ENCODE data around the gene SNCAIP.
"Not testable (repeated sequence)": the region's sequence is repeated elsewhere in the genome, so short reads cannot be mapped to it uniquely, and the experiment has no call there.

The SNCAIP gene

DNA sequence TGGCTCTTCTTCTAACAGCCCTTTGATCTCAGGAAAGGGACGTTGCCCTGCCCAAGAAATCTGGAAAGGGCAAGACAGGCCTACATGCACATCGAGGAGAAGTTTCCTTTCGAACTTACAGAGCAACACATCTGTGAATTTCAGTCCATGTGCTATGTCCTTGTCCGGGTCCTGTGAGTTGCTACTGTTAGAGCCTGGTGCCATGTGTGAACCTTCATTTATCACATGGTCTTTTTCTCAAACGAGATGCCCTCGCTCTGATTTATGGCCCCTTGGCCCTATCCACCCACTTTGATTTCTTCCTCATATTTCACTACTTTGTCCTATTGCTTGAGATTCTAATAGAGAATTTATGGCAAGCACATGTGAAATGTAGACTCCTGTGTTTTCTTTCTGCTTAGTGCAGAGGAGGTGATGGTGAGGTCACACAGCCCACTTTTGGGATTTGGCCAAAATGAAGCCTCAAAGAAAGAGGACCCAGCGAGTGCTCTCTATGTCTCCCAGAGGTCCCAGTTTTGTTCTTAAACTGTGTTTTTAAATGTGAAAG lies 153.1 kb downstream of the SNCAIP start:
- no peak for DNase-seq (ENCODE audit: low spot score)

DNA sequence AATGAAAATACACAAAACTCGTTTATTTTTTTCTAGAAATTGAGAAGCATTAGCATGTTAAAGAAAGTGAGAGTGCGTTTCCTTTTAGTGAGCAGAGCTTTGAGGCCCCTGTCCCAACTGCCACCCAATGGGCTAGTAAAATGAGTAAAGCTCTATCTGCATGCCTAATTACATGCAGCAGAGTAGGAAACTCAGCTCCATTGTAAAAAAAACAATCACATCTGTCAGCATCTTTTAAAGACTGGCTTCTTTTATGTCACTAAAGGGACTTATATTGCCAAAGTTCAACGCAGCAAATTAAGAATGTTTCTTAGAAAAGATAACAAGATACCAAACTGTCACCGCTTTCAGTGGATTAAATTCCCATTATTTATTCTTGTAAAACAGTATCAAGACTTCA lies 154.0 kb downstream of the SNCAIP start:
- no peak for DNase-seq (ENCODE audit: low spot score)

DNA sequence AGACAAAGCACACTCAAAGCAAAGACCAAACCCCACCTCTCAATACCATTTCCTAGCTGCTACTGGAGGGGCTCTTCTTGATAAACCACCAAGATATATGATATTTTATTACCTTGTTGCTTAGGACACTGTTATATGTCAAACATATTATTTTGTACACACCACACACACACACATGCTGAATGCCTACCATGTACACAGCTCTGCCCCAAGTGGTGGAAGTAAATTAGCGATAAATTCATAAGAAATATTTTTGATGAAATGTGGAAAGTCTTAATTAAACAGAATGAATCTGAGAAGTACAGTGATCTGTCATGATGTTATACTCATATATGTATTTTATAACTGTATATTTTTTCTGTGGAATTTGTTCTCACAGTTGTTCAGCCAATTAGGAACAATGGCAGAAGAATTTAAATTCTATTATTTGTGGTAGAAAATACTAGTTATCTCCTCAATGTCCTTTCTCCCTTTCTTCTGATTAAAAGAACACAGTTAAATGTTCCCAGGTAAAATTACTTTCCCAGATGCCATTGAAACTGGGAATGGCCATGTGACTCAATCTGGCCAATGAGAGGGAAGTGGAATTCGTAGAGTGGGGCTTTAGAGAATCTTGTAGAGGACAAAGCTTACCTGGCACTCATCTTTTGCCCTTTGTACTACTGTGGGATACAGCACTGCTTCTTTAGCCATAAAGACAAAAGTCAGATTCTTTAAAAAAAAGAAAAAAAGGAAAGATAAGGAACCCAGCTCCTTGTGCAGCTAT lies 156.5 kb downstream of the SNCAIP start:
- DNase-seq (ENCODE audit: low spot score): no peak

DNA sequence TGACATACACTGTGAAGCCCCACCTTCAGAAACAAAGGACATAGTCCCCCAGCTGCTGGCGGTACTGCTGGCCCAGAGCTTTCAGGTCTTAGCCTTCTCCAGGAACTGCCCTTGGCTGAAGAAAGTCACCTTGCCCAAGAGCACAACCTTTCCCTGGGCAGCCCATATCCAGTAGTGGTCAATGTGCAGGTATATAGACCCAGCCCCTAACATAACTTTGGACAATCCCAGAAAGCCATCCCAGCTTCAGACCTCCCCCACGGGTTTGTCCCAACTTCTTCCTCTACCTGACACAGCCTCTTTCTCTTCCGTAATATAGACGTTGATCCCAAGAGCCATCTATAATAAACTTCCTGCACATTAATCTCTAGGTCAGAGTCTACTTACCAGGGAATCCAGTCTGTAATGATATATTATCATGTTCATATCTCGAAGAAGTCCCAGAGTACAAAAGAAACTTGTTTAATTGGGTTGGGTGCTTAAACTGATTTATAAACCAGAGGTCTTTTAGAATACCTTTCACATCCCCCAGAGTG lies 157.4 kb downstream of the SNCAIP start:
- no peak for DNase-seq (ENCODE audit: low spot score)

DNA sequence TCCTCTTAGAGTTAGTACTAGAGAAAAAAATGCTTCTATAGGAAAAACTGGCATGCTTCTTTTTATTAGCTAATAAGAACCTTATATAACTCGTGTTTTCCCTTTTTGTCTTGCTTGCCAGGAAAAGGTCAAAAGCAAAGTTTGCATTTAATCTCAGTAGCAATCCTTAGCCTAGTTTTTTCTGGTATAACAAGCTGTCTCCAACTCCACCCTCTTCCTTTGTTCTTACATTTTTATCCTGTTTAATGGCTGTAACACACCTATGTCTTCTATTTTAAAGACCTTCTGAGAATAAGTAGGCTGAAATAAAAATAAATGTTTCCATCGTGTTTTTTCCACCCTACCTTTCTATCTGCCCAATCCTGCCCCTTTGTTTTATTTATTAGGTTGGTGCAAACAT lies 158.3 kb downstream of the SNCAIP start:
- no peak for DNase-seq (ENCODE audit: low spot score)

DNA sequence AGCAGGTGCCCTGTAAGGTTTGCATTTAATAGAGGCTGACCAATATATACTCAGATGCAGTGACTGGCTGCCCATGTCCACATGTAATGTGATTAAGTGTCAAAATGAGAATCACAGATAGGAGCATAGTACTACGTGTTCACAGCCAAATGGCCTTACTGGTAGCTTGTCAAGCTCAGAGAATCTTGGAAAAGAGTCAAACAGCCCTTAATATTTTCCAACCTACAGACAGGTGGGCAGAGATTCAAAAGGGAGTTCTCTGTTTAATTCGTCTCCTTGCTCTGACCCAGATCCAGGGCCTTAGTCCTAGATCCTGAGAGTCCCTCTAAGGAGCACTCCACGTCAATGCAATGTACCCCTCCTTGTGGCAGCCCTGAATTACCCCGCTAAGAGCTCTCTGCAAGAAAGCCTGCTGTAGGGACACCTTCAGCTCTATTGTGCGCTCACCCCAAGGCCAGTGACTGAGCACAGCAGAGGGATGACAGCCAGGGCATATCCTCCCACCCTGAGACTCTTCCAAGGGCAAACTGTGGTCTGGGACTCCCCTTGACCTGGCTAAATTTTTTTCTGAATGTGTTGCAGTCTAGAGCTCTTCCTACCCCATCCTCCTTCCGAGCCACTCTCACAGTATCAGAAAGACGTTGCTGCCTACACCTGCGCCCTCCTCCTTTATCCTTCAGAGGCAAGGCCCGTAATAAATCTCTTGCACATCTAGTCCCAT lies 159.2 kb downstream of the SNCAIP start:
- DNase-seq (ENCODE audit: low spot score): no peak

DNA sequence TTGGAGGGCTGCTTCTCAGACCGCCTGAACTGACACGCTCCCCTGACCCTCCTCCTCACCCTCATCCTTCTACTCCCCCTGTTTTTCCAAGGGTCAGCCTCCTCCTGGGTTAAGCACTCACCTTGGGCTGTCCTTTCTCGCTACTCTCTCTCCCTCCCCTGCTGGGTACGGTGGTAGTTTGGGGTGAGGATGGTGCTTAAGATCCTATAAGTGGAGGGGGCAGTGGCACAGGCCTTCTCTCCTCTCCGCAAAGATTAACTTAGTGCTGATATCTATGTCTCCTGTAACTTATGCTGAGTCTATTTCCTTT lies 159.7 kb downstream of the SNCAIP start:
- DNase-seq (ENCODE audit: low spot score): no peak

DNA sequence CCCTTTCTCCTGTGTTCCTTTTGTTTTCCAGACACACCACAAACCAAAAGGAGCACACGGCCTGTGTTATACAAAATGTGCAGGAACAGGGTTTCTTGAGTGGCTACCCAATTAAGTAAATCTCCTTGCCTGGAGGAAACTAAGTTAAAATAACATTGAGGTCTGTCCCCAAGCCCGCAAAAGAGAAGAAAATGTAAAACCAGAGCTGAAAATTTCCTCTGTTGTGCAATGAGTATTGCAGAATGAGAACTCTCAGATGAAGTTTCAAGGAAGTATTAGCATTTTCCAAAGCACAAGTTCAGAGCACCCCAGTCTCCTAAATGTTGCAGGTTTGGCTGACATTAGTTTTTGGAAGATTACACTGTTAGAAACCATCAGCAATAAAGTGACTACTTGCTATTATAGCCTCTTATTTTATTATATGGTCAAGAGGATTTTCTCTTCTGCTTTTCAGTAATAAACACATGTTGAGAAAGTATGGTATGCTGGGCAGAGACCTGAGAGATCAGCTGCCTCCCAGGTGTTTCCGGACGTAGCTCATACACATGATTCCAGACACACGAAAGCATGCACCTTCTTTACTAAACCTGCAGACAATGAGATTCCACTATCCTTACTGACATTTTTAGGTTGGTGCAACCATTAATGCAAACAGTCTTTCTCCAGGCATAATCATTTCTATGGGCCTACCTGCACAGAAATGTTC lies 161.3 kb downstream of the SNCAIP start:
- no peak for DNase-seq (ENCODE audit: low spot score)

DNA sequence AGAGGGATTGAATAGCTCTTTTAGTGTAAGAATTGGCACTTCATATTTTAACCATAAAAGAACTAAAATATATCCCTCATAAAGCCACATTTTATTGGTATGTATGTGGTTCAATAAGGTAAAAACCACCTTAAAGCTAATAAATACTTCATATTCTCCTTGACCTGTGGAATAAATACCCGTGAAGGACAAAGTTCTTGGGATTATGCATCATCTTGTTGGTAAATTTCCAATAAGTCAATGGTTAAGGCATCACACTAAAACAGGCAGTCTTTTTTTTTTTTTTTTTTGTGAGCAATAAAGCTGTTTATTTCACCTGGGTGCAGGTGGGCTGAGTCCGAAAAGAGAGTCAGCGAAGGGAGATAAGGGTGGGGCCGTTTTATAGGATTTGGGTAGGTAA lies 161.9 kb downstream of the SNCAIP start:
- no peak for DNase-seq (ENCODE audit: low spot score)

DNA sequence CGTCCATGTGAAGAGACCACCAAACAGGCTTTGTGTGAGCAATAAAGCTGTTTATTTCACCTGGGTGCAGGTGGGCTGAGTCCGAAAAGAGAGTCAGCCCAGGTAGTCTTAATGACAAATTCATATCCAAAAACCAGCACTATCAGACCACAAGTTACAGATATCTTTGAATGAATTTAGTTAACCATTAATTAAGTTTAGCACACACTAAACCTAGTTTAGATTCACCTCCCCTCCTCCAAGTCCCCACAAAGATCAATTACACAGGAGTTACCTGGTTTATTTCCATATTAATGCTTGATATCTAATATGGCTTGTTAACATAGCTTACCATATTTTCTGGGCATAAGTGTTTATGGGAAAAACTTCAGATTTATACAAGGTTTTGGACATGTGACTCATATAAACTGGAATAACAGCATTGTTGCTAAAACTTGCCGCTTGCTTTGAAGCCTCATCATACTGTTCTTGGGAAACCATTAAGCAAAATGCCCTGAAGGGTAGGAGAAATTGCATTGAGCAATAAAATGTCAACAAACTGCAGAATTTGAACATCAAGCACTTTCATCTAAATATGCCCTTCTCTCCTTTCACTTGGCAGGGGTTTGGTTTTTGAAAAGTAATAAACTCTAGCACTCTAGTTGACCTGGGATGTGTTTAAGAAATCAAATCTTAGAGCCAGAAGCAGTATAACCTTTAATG lies 166.9 kb downstream of the SNCAIP start:
- DNase-seq (ENCODE audit: low spot score): no peak

DNA sequence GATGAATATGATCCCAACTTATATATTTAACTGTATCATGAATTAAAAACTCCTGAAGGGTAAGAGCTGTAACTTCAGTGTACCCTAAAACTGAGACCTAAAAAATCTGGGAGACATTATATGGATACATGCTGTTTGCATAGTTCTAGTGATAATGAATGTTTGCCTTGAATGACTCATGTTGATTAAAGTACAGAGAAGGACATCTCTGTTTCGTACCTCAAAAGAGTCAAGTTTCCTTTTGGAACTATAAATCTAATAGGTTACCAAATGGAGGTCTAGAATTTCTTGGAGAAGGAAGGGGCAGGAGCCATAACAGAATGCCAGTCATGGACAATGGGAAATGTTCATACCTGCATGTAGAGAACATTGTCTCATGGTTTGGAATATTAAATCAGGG lies 168.1 kb downstream of the SNCAIP start:
- no peak for DNase-seq (ENCODE audit: low spot score)

DNA sequence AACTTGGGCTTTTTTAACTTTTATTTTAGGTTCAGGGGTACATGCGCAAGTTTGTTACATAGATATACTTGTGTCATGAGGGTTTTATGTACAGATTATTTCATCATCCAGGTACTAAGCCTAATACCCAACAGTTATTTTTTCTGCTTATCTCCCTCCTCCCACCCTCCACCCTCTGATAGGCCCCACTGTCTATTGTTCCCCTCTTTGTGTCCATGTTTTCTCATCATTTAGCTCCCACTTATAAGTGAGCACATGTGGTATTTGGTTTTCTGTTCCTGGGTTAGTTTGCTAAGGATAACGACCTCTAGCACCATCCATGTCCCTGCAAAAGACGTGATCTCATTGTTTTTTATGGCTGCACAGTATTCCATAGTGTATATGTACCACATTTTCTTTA lies 172.1 kb downstream of the SNCAIP start:
- no peak for DNase-seq (ENCODE audit: low spot score)

DNA sequence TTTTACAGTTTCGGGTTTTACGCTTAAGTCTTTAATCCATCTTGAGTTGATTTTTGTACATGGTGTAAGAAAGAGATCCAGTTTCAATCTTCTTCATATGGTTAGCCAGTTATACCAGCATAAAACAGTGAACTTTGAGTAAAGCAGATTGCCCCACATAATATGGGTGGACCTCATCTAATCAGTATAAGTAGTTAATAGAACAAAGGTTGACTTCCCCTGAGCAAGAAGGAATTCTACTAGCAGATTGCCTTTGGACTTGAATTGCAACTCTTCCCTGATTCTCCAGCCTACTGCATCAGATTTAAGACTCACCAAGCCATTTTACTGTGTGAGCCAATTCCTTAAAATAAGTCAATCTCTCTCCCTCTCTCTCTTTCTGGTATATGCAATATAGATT lies 173.2 kb downstream of the SNCAIP start:
- DNase-seq (ENCODE audit: low spot score): no peak

DNA sequence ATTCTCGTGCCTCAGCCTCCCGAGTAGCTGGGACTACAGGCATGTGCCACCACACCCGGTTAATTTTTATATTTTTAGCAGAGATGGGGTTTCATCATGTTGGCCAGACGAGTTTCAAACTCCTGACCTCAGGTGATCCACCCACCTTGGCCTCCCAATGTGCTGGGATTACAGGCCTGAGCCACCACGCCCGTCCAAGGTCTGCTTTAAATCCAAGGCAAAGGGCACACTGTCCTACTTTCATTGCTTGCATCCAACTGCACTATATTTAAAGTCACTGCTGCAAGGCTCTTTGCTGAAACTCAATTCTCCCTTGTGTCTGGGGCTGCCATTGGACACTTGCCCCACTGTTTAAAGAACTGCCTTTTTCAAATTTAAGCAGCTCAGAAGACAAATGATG lies 174.6 kb downstream of the SNCAIP start:
- DNase-seq (ENCODE audit: low spot score): not testable (repeated sequence)

DNA sequence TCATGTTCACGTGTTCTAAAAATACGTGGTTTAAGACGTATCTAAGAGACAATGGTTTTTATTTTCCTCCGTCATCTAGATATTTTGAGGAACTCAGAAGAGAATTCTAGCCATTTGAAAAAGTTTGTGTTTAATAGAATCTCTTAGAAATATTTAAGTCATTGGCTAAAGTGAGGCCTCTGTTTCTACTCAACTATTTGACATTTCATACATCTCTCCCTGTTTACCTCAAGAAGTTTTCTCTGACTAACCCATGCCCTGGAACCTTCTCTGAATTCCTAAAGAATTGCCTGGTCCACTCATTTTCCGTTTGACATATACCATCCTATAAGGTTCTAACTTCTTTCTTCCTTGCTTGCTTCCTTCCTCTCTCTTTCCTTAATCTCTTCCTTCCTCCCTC lies 178.7 kb downstream of the SNCAIP start:
- DNase-seq (ENCODE audit: low spot score): no peak

DNA sequence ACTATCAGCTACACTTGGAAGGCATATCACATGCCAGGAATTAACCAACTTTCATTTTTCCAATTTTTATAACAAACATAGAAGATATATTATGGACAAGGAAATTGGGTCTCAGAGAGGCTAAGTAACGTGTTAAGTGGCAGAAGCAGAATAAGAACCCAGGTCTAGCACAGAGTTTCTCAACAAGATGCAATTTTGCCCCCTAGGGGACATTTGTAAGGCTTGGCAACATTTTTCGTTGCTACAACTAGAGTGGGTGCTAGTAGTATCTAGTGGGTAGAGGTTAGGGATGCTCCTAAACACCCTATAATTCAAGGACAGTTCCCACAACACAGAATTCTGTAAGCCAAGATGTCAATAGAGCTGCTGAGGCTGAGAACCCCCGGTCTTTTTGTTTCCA lies 180.6 kb downstream of the SNCAIP start:
- no peak for DNase-seq (ENCODE audit: low spot score)

DNA sequence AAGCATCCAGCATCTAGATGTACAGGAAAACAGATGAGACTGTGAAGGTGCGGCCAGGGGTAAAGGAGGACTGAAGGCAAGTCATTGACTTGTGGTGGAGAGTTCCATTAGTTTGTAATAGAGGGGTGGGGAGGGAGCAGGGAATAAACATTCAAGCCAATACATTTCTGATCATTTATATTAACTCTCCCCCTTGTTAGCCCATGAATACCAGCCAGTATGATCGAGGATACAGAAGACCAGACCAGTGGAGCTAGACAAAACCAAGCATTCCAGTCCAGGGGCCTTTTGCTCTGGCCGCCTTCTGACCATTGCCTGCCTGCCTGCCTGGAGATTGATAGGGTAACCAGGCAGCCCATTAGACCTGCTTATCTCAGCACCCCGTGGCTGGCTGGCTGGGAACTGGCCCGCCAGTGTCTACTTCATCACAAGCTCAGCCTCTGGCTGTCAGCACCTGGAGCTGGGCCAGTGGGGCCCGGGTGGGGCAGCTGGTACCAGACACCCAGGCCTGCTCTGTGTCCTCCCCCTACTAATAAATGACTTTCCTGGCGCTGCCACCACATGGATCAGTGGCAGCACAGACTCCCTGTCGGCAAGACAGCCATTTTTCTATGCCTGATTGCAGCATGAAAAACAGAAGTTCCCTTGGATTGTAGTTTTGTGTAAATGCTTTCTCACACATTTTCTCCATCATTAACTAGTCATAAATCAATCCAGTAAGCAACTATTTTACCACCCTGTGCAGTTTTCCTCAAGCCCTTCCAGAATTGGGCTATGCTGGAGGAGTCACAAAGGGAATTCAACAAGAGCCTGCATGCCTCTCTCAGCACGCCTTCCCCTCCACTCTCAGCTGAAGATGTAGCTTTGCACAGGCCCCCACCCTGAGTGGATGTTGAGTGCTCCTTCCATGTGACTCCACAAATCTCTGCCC lies 181.3 kb downstream of the SNCAIP start:
- no peak for DNase-seq (ENCODE audit: low spot score)

DNA sequence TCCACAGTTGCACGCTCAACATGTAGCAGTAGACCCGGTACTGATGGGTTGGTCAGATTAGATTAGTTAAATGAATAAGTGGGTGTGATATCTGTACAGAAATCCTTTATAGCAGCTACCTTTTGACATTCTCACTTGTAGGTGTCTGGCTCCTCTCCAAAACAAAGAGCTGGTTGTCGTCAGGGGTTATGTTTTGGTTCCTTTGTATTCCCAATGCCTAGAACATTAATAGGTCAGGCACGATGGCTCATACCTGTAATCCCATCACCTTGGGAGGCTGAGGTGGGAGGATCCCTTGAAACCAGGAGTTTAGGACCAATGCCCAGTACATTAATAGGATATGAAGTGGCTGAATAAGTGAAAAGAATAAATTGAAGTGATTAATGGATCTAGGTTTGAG lies 182.1 kb downstream of the SNCAIP start:
- DNase-seq (ENCODE audit: low spot score): no peak

DNA sequence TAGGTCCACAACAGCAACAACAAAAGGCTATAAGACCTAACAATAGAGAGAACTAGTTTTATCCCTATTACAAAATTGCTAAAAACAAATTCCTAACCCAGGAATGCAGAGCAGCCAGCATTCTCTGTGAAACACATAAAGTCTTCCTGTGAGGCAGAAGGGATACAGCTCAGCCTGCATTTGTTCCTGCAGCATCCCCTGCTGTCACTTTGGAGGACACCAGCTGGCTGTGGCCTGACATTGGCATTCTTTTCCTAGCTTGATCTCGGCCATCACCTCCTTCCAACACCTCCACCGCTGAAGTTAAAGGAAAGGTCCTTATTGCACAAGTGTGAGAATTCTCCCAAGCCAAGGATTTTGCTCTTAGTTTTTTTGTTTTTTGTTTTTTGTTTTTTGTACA lies 186.1 kb downstream of the SNCAIP start:
- no peak for DNase-seq (ENCODE audit: low spot score)

DNA sequence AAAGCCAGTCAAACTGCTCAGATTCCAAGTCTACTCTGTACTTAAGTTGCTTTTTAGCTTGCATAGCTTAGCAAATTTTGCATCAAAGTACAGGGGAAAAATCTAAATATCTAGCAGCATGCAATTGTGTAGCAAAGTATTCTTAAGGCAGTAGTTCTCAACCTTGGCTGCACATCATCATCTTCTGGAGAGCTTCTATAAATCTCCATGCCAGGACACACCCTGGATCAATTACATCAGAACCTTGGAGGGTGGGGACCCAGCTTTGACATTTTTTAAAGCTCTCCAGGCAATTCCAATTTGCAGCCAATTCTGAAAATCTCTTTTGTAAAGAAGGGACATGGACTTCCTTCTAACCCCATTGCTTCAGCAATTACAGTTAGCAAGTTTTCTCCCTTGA lies 187.5 kb downstream of the SNCAIP start:
- DNase-seq (ENCODE audit: low spot score): no peak
